A549 (cell line): ENCODE measurements around the gene GRK5.

Experiments used
- EHMT2 ChIP-seq: fragments of 200-600 bp; sonication (generic); IDR thresholded peaks from 2 replicates; pipeline ENCODE4 v1.6.1; 2016; ENCODE audit warnings: antibody characterized with exemption, low read depth, mild to moderate bottlenecking, moderate library complexity
- EP300 ChIP-seq, 2 experiments: fragments of >200 bp; sonication (Bioruptor Twin); formaldehyde crosslinking; IDR thresholded peaks; 2 replicates in 1 of 2; 3 replicates in 1 of 2; pipeline ENCODE4 v1.6.1; 2016 to 2017
- ESRRA ChIP-seq: fragments of 150-350 bp; IDR thresholded peaks from 2 replicates; pipeline ENCODE4 v1.6.1; 2014; ENCODE audit warnings: mild to moderate bottlenecking, low read length, borderline replicate concordance
- HEYL ChIP-seq: fragments of 250-450 bp; sonication (Bioruptor Pico); IDR thresholded peaks from 2 replicates; pipeline ENCODE4 v1.8.0; 2021; ENCODE audit warnings: mild to moderate bottlenecking, moderate library complexity
- POLR2A ChIP-seq: IDR thresholded peaks from 2 replicates; pipeline ENCODE4 v1.6.1; 2012; ENCODE audit warnings: mild to moderate bottlenecking, low read length
- POLR2AphosphoS2 ChIP-seq: conservative IDR thresholded peaks from 2 replicates; pipeline ENCODE4 v1.6.1; 2012; ENCODE audit warnings: low read length, improper control_type of control experiment, inconsistent platforms
- RFX5 ChIP-seq: fragments of 450-650 bp; IDR thresholded peaks from 2 replicates; pipeline ENCODE4 v1.7.1; 2014; ENCODE audit warnings: antibody characterized with exemption, mild to moderate bottlenecking, moderate library complexity
- TP53 ChIP-seq: fragments of 250-450 bp; sonication (Bioruptor Pico); IDR thresholded peaks from 2 replicates; pipeline ENCODE4 v1.5.0; 2021; ENCODE audit warnings: mild to moderate bottlenecking, moderate library complexity
- ZSCAN20 ChIP-seq: fragments of 250-450 bp; sonication (Bioruptor Pico); IDR thresholded peaks from 2 replicates; pipeline ENCODE4 v1.8.0; 2022; ENCODE audit warnings: mild to moderate bottlenecking, moderate library complexity
- TF ChIP-seq, protein P1 (sequence below): fragments of 150-350 bp; IDR thresholded peaks from 2 replicates; pipeline ENCODE4 v1.6.1; 2014; ENCODE audit warnings: low read depth, mild to moderate bottlenecking, low read length
- TF ChIP-seq, protein P2 (sequence below): fragments of >200 bp; sonication (Bioruptor Twin); formaldehyde crosslinking; IDR thresholded peaks from 3 replicates; pipeline ENCODE4 v1.5.1; 2016
- TF ChIP-seq, protein P3 (sequence below): IDR thresholded peaks from 2 replicates; pipeline ENCODE4 v1.6.1; 2012
- TF ChIP-seq, protein P4 (sequence below): fragments of 450-650 bp; IDR thresholded peaks from 2 replicates; pipeline ENCODE4 v1.6.1; 2014; ENCODE audit warnings: antibody characterized with exemption

DNA sequence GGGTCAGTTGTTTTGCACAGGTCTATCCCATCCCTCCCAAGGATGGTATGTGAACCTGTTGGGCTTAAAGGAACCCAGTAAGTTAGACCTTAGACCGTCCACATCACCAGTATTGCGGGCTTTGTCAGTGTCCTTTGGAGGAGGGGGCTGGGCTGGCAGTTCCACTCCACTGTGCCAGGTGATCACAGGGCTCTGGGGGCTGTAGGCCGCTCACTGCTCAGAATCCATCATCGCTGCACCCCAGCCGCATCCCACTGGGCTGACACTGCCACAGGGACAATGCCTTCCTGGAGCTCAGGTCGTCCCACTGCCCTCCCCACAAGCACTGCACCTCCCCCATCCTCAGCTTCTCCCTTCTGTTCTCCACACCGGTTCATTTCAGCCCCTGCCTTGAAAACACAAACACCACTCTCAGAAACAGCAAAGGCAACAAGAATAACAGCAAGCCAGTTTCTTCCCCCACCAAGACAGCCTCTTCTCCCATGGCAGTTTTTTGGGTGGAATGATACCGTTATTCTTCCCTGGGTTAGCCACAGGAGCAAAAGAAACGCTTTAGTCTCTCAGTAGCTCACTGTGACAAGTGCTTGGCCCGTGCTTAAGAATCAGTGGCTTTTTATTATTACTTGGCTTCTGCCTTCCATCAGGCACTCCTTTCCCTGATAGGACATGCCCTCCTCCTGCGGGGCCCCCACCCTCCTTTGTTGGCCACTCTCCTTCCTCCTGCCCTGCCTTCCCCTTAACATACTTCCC is 111.2 kb downstream of the GRK5 start:
- TF ChIP-seq, protein P1, sequence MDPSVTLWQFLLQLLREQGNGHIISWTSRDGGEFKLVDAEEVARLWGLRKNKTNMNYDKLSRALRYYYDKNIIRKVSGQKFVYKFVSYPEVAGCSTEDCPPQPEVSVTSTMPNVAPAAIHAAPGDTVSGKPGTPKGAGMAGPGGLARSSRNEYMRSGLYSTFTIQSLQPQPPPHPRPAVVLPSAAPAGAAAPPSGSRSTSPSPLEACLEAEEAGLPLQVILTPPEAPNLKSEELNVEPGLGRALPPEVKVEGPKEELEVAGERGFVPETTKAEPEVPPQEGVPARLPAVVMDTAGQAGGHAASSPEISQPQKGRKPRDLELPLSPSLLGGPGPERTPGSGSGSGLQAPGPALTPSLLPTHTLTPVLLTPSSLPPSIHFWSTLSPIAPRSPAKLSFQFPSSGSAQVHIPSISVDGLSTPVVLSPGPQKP = no peak
- TF ChIP-seq EP300 (IDR thresholded peaks at IDR 0.05) (no peak), ZSCAN20 (no peak), POLR2A (no peak), POLR2AphosphoS2 (no peak), HEYL (CRISPR knock-in tag) (no peak), ESRRA (no peak), TP53 (CRISPR knock-in tag) (no peak), RFX5 (no peak), EHMT2 (no peak)
- TF ChIP-seq, protein P2, sequence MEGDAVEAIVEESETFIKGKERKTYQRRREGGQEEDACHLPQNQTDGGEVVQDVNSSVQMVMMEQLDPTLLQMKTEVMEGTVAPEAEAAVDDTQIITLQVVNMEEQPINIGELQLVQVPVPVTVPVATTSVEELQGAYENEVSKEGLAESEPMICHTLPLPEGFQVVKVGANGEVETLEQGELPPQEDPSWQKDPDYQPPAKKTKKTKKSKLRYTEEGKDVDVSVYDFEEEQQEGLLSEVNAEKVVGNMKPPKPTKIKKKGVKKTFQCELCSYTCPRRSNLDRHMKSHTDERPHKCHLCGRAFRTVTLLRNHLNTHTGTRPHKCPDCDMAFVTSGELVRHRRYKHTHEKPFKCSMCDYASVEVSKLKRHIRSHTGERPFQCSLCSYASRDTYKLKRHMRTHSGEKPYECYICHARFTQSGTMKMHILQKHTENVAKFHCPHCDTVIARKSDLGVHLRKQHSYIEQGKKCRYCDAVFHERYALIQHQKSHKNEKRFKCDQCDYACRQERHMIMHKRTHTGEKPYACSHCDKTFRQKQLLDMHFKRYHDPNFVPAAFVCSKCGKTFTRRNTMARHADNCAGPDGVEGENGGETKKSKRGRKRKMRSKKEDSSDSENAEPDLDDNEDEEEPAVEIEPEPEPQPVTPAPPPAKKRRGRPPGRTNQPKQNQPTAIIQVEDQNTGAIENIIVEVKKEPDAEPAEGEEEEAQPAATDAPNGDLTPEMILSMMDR = no peak
- TF ChIP-seq, protein P3, sequence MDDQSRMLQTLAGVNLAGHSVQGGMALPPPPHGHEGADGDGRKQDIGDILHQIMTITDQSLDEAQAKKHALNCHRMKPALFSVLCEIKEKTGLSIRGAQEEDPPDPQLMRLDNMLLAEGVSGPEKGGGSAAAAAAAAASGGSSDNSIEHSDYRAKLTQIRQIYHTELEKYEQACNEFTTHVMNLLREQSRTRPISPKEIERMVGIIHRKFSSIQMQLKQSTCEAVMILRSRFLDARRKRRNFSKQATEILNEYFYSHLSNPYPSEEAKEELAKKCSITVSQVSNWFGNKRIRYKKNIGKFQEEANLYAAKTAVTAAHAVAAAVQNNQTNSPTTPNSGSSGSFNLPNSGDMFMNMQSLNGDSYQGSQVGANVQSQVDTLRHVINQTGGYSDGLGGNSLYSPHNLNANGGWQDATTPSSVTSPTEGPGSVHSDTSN = no peak
- TF ChIP-seq, protein P4, sequence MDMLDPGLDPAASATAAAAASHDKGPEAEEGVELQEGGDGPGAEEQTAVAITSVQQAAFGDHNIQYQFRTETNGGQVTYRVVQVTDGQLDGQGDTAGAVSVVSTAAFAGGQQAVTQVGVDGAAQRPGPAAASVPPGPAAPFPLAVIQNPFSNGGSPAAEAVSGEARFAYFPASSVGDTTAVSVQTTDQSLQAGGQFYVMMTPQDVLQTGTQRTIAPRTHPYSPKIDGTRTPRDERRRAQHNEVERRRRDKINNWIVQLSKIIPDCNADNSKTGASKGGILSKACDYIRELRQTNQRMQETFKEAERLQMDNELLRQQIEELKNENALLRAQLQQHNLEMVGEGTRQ = no peak
